ENCODE measurements around the gene SLC22A1. TPM values are rescaled to one million over a fixed set of nuclear protein-coding genes. Genes with fewer than 3 reads are reported as not detected.
"Not testable (repeated sequence)": the region's sequence is repeated elsewhere in the genome, so short reads cannot be mapped to it uniquely, and the experiment has no call there.

SLC22A1 gene
- total RNA-seq, 1 donor from 2014 or later = 2.2 TPM

- no peaks in the 10 kb centered on the region for H3K36me3 Mint-ChIP-seq (ENCODE audit: unreplicated experiment)
- DNase-seq = no peak
- H3K27me3 Mint-ChIP-seq (ENCODE audit: unreplicated experiment) = no peaks in the 10 kb centered on the region
- H3K4me1 Mint-ChIP-seq (ENCODE audit: low read depth, unreplicated experiment) = peaks cover 10% of the 10 kb centered on the region
- H3K27ac Mint-ChIP-seq (ENCODE audit: unreplicated experiment) = no peak overlapping the region
- TF ChIP-seq CTCF (IDR thresholded peaks at IDR 0.05; ENCODE audit: partially characterized antibody, unreplicated experiment) = no peak
- H3K9me3 Mint-ChIP-seq (ENCODE audit: unreplicated experiment) = peaks cover 5% of the 10 kb centered on the region
- no peak overlapping the region for H3K4me3 Mint-ChIP-seq (ENCODE audit: unreplicated experiment)
Observed at GRCh38 chr6:160163425-160163824, 41.8 kb downstream of the SLC22A1 start.

- H3K9me3 Mint-ChIP-seq (ENCODE audit: unreplicated experiment) = peaks cover 5% of the 10 kb centered on the region
- H3K27me3 Mint-ChIP-seq (ENCODE audit: unreplicated experiment) = no peaks in the 10 kb centered on the region
- DNase-seq = no peak
- H3K27ac Mint-ChIP-seq (ENCODE audit: unreplicated experiment) = no peak overlapping the region
- no peaks in the 10 kb centered on the region for H3K36me3 Mint-ChIP-seq (ENCODE audit: unreplicated experiment)
- no peak for TF ChIP-seq CTCF (IDR thresholded peaks at IDR 0.05; ENCODE audit: partially characterized antibody, unreplicated experiment)
- peaks cover 10% of the 10 kb centered on the region for H3K4me1 Mint-ChIP-seq (ENCODE audit: low read depth, unreplicated experiment)
- no peak overlapping the region for H3K4me3 Mint-ChIP-seq (ENCODE audit: unreplicated experiment)
Observed at GRCh38 chr6:160163912-160164311, 42.3 kb downstream of the SLC22A1 start.

GRCh38 chr6:160165928-160166327 is 44.3 kb downstream of the SLC22A1 start:
- H3K27ac Mint-ChIP-seq (ENCODE audit: unreplicated experiment); H3K4me3 Mint-ChIP-seq (ENCODE audit: unreplicated experiment); H3K27me3 Mint-ChIP-seq (ENCODE audit: unreplicated experiment); H3K9me3 Mint-ChIP-seq (ENCODE audit: unreplicated experiment); DNase-seq; H3K4me1 Mint-ChIP-seq (ENCODE audit: low read depth, unreplicated experiment); H3K36me3 Mint-ChIP-seq (ENCODE audit: unreplicated experiment): not testable (repeated sequence)

GRCh38 chr6:160167604-160168399 is 46.2 kb downstream of the SLC22A1 start:
- DNase-seq = no peak
- H3K9me3 Mint-ChIP-seq (ENCODE audit: unreplicated experiment) = peaks cover 2% of the 10 kb centered on the region
- no peak for TF ChIP-seq CTCF (IDR thresholded peaks at IDR 0.05; ENCODE audit: partially characterized antibody, unreplicated experiment)
- no peaks in the 10 kb centered on the region for H3K27me3 Mint-ChIP-seq (ENCODE audit: unreplicated experiment)
- no peaks in the 10 kb centered on the region for H3K36me3 Mint-ChIP-seq (ENCODE audit: unreplicated experiment)
- H3K27ac Mint-ChIP-seq (ENCODE audit: unreplicated experiment) = no peak overlapping the region
- H3K4me1 Mint-ChIP-seq (ENCODE audit: low read depth, unreplicated experiment) = peaks cover 4% of the 10 kb centered on the region
- H3K4me3 Mint-ChIP-seq (ENCODE audit: unreplicated experiment) = no peak overlapping the region

- Mint-ChIP-seq H3K4me1 (ENCODE audit: low read depth, unreplicated experiment) (peaks cover 4% of the 10 kb centered on the region), H3K27me3 (ENCODE audit: unreplicated experiment) (no peaks in the 10 kb centered on the region), H3K4me3 (ENCODE audit: unreplicated experiment) (no peak overlapping the region), H3K27ac (ENCODE audit: unreplicated experiment) (no peak overlapping the region), H3K9me3 (ENCODE audit: unreplicated experiment) (peaks cover 2% of the 10 kb centered on the region), H3K36me3 (ENCODE audit: unreplicated experiment) (no peaks in the 10 kb centered on the region)
- no peak for DNase-seq
- TF ChIP-seq CTCF (IDR thresholded peaks at IDR 0.05; ENCODE audit: partially characterized antibody, unreplicated experiment) = no peak
Observed at GRCh38 chr6:160170018-160170680, 48.5 kb downstream of the SLC22A1 start.
